Activated CD4-positive, alpha-beta T cell treated with anti-CD3 and anti-CD28 coated beads for 36 hours (primary cell): ENCODE data around the gene EXOC6. TPM values are rescaled to one million over a fixed set of nuclear protein-coding genes. Genes with fewer than 3 reads are reported as not detected.

Experiments used
- ATAC-seq: fragments of 200-7000 bp; cut with Tn5 transposase; one replicate; pipeline ENCODE4 v1.10.0; 2021; ENCODE audit warnings: mild to moderate bottlenecking, moderate library complexity
- CTCF ChIA-PET: fragments of 350-600 bp; sonication (Branson Sonifier 250); formaldehyde crosslinking; loops from one replicate; lab custom pipeline; 2021; ENCODE audit warnings: antibody characterized with exemption; lab: Charles Lee
- POLR2A ChIA-PET: fragments of 350-600 bp; sonication (Branson Sonifier 250); formaldehyde crosslinking; loops from one replicate; lab custom pipeline; 2021; ENCODE audit warnings: antibody characterized with exemption, inconsistent platforms; lab: Charles Lee
- DNase-seq: peaks from one replicate; pipeline ENCODE4 v3.0.0-alpha.2; 2020
- H3K27ac Mint-ChIP-seq: one replicate; pipeline ENCODE4 v1.8.0; 2021; ENCODE audit warnings: mixed read lengths
- H3K27me3 Mint-ChIP-seq: one replicate; pipeline ENCODE4 v1.8.0; 2021; ENCODE audit warnings: mixed read lengths
- H3K36me3 Mint-ChIP-seq: one replicate; pipeline ENCODE4 v1.8.0; 2021; ENCODE audit warnings: low read depth, mixed read lengths
- H3K4me1 Mint-ChIP-seq: one replicate; pipeline ENCODE4 v1.8.0; 2021; ENCODE audit warnings: mixed read lengths
- H3K4me3 Mint-ChIP-seq: one replicate; pipeline ENCODE4 v1.8.0; 2021; ENCODE audit warnings: mild to moderate bottlenecking, moderate library complexity, mixed read lengths
- H3K9me3 Mint-ChIP-seq: one replicate; pipeline ENCODE4 v1.8.0; 2021; ENCODE audit warnings: low read depth, mixed read lengths
- intact Hi-C, 2 experiments: fragments of 100-400 bp; cut with DNase I in 1 of 2; cut with micrococcal nuclease in 1 of 2; formaldehyde crosslinking; loops; one replicate each; pipeline versions ENCODE4 v1.14.2 to v1.15.1; 2022 to 2024; cut with DNase I, micrococcal nuclease
- total RNA-seq, 2 experiments: library from RNA; stranded (reverse); gene quantifications; one replicate each; pipeline ENCODE4 v1.2.3, GENCODE V29; 2021

EXOC6 gene
- total RNA-seq, 2 experiments from 2014 or later, result 9.7 to 12.1 TPM

DNA sequence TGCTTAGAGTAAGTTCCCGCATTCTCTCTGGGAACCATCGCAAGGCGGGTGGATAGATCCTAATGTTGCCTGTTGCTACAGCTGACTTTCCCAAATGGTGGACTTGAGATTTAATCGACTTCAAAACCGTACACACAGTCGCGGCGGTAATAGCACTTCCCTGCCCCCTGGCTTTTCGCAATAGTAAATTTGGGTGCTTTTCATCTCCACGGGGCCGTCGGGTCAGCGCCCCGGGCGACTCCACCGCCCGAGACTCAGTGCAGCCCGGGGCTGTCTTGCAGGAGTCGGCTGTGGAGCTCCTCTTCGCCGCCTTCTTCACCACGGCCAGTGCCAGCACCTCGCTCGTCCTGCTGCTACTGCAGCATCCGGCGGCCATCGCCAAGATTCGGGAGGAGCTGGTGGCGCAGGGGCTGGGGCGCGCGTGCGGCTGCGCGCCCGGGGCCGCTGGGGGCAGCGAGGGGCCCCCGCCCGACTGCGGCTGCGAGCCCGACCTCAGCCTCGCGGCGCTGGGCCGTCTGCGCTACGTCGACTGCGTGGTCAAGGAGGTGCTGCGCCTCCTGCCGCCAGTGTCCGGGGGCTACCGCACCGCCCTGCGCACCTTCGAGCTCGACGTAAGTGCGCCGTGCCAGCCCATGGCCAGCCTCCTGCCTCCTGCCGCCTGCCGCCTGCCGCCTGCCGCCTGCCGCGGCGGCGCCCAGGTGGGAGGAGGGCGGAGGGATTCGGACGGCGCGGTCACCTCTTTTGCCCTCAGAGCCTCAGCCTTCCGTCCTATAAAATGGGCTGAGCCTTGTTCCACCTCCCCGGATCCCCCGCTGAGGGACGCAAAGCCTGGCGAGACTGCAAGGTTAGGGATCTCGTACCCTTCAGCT, 217.6 kb downstream of the EXOC6 start:
- Mint-ChIP-seq H3K9me3 (no peaks in the 10 kb centered on the region), H3K27me3 (peaks cover 69% of the 10 kb centered on the region), H3K4me1 (peaks cover 22% of the 10 kb centered on the region), H3K36me3 (no peaks in the 10 kb centered on the region), H3K27ac (no peak overlapping the region), H3K4me3 (no peak overlapping the region)
- CTCF ChIA-PET, result interaction anchor here (0.7 to 0.9 kb wide), 2 partner anchors 11 to 225 kb away, joined by 3 read pairs; no protein-coding TSS in a partner anchor
- DNase-seq, result no peak
- POLR2A ChIA-PET, result no interaction called here
- no peak for ATAC-seq
- intact Hi-C loops, result loop anchor here (5.0 to 10.0 kb wide), 3 partner anchors 101 to 374 kb away; no protein-coding TSS in a partner anchor

DNA sequence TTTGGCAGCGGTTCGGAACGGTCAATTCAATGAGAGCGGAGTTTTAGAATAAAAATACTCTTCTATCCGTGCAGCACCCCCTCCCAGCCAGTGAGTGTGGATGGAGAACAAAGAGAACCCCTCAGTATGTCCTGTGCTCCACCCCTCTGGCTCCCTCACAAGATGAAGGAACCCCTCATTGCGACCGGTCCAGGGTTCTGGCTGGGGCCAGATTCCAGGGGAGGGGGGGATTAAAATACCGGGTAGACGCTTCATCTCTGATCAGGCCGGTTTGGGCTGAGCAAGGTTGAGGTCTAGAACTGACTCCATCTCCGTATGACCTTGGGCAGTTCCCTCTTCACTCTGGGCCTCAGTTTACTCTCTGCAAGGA, 218.2 kb downstream of the EXOC6 start:
- no peaks in the 10 kb centered on the region for H3K9me3 Mint-ChIP-seq
- intact Hi-C loops, result loop anchor here (5.0 to 10.0 kb wide), 3 partner anchors 102 to 374 kb away; no protein-coding TSS in a partner anchor
- H3K27me3 Mint-ChIP-seq, result peaks cover 71% of the 10 kb centered on the region
- ATAC-seq (no peak), DNase-seq (no peak)
- H3K4me1 Mint-ChIP-seq, result peaks cover 19% of the 10 kb centered on the region
- ChIA-PET CTCF (interaction anchor here (0.7 kb wide), 2 partner anchors 110 to 224 kb away, joined by 3 read pairs; no protein-coding TSS in a partner anchor), POLR2A (no interaction called here)
- no peaks in the 10 kb centered on the region for H3K36me3 Mint-ChIP-seq
- H3K27ac Mint-ChIP-seq, result no peak overlapping the region
- no peak overlapping the region for H3K4me3 Mint-ChIP-seq

- ChIA-PET POLR2A (no interaction called here), CTCF (interaction anchor here (0.6 to 1.4 kb wide), 6 partner anchors 8 to 348 kb away, joined by 3 to 4 read pairs (median 4); no protein-coding TSS in a partner anchor)
- H3K4me3 Mint-ChIP-seq, result no peak overlapping the region
- H3K27ac Mint-ChIP-seq, result no peak overlapping the region
- ATAC-seq (no peak), DNase-seq (no peak)
- H3K9me3 Mint-ChIP-seq, result no peaks in the 10 kb centered on the region
- peaks cover 74% of the 10 kb centered on the region for H3K27me3 Mint-ChIP-seq
- peaks cover 16% of the 10 kb centered on the region for H3K4me1 Mint-ChIP-seq
- H3K36me3 Mint-ChIP-seq, result no peaks in the 10 kb centered on the region
- intact Hi-C loops, result loop anchor here (5.0 to 10.0 kb wide), 3 partner anchors 103 to 375 kb away; no protein-coding TSS in a partner anchor
Measured at GRCh38 chr10:93067443-93068365, 219.4 kb downstream of the EXOC6 start.

- no peaks in the 10 kb centered on the region for H3K9me3 Mint-ChIP-seq
- DNase-seq (peak; percentile 41), ATAC-seq (no peak)
- intact Hi-C loops, result loop anchor here (5.0 to 10.0 kb wide), 3 partner anchors 104 to 376 kb away; no protein-coding TSS in a partner anchor
- H3K36me3 Mint-ChIP-seq, result no peaks in the 10 kb centered on the region
- H3K27ac Mint-ChIP-seq, result no peak overlapping the region
- H3K4me1 Mint-ChIP-seq, result peaks cover 18% of the 10 kb centered on the region
- no peak overlapping the region for H3K4me3 Mint-ChIP-seq
- peaks cover 77% of the 10 kb centered on the region for H3K27me3 Mint-ChIP-seq
- ChIA-PET POLR2A (no interaction called here), CTCF (interaction anchor here (1.2 to 1.4 kb wide), 3 partner anchors 7 to 103 kb away, joined by 4 read pairs; no protein-coding TSS in a partner anchor)
Measured at GRCh38 chr10:93068411-93069244, 220.3 kb downstream of the EXOC6 start.

DNA sequence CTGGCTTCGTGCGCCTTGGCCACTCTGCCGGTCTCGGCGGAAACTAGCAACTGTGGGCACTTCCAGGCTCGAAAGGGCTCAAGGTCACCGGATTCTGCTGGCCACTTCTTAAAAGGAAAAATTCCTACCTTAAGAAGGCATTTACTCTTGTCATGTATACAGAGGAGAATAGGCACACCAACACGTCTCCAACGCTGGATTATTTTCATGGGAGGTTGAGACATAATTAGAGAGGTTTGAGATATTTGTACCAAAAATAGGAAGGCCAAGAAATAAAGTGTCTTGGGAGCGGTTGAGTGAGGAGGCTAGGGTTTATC, 220.9 kb downstream of the EXOC6 start:
- ATAC-seq, result no peak
- Mint-ChIP-seq H3K9me3 (no peaks in the 10 kb centered on the region), H3K4me1 (peaks cover 18% of the 10 kb centered on the region), H3K36me3 (no peaks in the 10 kb centered on the region), H3K27me3 (peaks cover 76% of the 10 kb centered on the region), H3K27ac (no peak overlapping the region), H3K4me3 (no peak overlapping the region)
- intact Hi-C loops, result loop anchor here (5.0 to 10.0 kb wide), 3 partner anchors 104 to 377 kb away; no protein-coding TSS in a partner anchor
- ChIA-PET POLR2A (no interaction called here), CTCF (no interaction called here)
- DNase-seq, result no peak

GRCh38 chr10:93070378-93071176, 222.3 kb downstream of the EXOC6 start:
- Mint-ChIP-seq H3K9me3 (no peaks in the 10 kb centered on the region), H3K4me1 (peaks cover 29% of the 10 kb centered on the region), H3K27ac (no peak overlapping the region), H3K4me3 (no peak overlapping the region), H3K27me3 (peaks cover 71% of the 10 kb centered on the region), H3K36me3 (no peaks in the 10 kb centered on the region)
- ChIA-PET POLR2A (no interaction called here), CTCF (interaction anchor here (0.7 to 2.4 kb wide), 6 partner anchors 9 to 391 kb away, joined by 3 to 6 read pairs (median 3); no protein-coding TSS in a partner anchor)
- no peak for ATAC-seq
- intact Hi-C loops, result loop anchor here (5.0 kb wide), 2 partner anchors 183 to 378 kb away; no protein-coding TSS in a partner anchor
- no peak for DNase-seq

GRCh38 chr10:93071177-93071472, 222.8 kb downstream of the EXOC6 start:
- CTCF ChIA-PET, result interaction anchor here (0.7 to 2.4 kb wide), 5 partner anchors 9 to 107 kb away, joined by 3 to 6 read pairs (median 3); no protein-coding TSS in a partner anchor
- peaks cover 74% of the 10 kb centered on the region for H3K27me3 Mint-ChIP-seq
- intact Hi-C loops, result loop anchor here (5.0 kb wide), 2 partner anchors 184 to 379 kb away; no protein-coding TSS in a partner anchor

GRCh38 chr10:93071674-93072224, 223.4 kb downstream of the EXOC6 start:
- Mint-ChIP-seq H3K4me1 (peaks cover 32% of the 10 kb centered on the region), H3K36me3 (no peaks in the 10 kb centered on the region), H3K27ac (no peak overlapping the region), H3K27me3 (peaks cover 72% of the 10 kb centered on the region), H3K4me3 (no peak overlapping the region), H3K9me3 (no peaks in the 10 kb centered on the region)
- ATAC-seq (no peak), DNase-seq (no peak)
- intact Hi-C loops, result loop anchor here (5.0 kb wide), 2 partner anchors 184 to 379 kb away; no protein-coding TSS in a partner anchor
- POLR2A ChIA-PET, result no interaction called here
- CTCF ChIA-PET, result interaction anchor here (0.6 to 2.4 kb wide), 4 partner anchors 10 to 15 kb away, joined by 3 to 6 read pairs (median 4); no protein-coding TSS in a partner anchor

More at GRCh38 chr10:93071177-93071472, 222.8 kb downstream of the EXOC6 start:
- no peak for ATAC-seq
- POLR2A ChIA-PET, result no interaction called here
- peaks cover 32% of the 10 kb centered on the region for H3K4me1 Mint-ChIP-seq
- no peaks in the 10 kb centered on the region for H3K36me3 Mint-ChIP-seq
- no peak for DNase-seq
- H3K27ac Mint-ChIP-seq, result no peak overlapping the region
- H3K9me3 Mint-ChIP-seq, result no peaks in the 10 kb centered on the region
- no peak overlapping the region for H3K4me3 Mint-ChIP-seq

DNA sequence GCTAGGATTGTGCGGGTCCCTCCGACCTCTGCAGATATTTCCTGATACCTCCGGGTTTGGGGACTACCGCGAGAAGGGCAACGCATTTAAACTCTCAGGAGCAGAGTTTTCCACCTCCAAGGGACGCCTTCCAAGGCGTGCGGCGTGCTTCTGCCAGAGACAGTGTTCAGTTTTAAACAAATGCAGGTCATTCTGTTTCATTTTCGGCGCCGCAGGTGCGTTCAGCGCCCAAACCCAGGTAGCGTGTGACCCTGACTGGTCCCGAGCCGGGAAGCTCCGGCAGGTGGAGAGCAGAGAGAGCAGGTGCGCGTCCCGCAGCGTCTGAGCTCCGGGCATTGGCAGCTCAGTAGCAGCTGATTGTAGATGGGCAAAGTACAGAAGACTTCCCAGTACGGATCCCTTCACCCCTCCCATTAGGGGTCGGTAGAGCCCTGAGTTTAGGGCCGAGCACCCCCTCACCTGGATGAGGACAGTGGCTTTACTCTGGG, 223.9 kb downstream of the EXOC6 start:
- Mint-ChIP-seq H3K4me3 (no peak overlapping the region), H3K27ac (no peak overlapping the region), H3K9me3 (no peaks in the 10 kb centered on the region), H3K4me1 (peaks cover 32% of the 10 kb centered on the region), H3K36me3 (no peaks in the 10 kb centered on the region), H3K27me3 (peaks cover 71% of the 10 kb centered on the region)
- no peak for ATAC-seq
- ChIA-PET POLR2A (no interaction called here), CTCF (interaction anchor here (0.6 to 2.4 kb wide), 3 partner anchors 9 to 12 kb away, joined by 3 to 6 read pairs (median 5); no protein-coding TSS in a partner anchor)
- peak; percentile 19 for DNase-seq
- intact Hi-C loops, result loop anchor here (5.0 kb wide), 2 partner anchors 185 to 380 kb away; no protein-coding TSS in a partner anchor
